ENCODE measurements around the gene CCNB1.

DNA sequence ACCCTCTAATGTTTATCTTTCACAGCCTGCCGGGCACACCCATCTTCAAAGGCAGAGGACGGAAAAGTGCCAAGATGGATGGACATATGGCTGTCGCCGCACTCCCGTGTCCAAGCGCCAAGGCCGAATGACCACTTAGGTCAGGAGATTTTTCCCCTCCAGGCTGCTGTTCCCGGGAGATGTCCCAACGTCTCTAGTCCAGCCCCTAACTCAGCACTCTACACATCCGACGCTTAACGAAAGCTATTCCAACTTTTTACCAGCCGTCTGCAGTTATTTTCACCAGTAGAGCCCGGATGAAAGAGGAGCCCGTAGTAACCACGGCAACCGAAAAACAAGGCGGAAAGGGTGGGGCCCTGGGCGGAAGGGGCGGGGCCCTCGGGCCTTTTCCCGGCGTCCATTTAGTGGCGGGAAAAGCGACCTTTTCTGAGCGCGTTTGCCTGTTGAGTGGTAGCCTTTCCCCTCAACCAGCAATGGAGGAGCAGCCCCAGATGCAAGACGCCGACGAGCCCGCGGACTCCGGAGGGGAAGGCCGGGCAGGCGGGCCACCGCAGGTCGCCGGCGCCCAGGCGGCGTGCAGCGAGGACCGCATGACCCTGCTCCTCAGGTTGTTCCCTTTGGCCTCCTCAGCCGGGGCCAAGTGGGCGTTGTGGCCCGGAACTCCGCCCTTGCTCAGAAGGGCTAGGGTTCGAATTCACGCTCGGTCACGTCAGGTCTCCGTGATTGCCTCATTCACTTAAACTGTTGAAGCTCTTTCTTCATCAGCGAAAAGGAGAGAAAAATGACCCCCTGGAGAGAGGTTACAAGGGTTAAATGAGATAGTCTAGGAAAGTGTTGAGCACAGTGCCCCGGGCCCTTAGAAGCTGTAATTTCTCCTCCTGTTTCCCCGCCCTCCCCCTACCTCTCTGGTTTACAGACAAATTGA is 22.5 kb downstream of the CCNB1 start, which contains the start of gene CENPH:
- TF ChIP-seq POLR2A (IDR thresholded peaks at IDR 0.05): no peak
- TF ChIP-seq, protein P1, sequence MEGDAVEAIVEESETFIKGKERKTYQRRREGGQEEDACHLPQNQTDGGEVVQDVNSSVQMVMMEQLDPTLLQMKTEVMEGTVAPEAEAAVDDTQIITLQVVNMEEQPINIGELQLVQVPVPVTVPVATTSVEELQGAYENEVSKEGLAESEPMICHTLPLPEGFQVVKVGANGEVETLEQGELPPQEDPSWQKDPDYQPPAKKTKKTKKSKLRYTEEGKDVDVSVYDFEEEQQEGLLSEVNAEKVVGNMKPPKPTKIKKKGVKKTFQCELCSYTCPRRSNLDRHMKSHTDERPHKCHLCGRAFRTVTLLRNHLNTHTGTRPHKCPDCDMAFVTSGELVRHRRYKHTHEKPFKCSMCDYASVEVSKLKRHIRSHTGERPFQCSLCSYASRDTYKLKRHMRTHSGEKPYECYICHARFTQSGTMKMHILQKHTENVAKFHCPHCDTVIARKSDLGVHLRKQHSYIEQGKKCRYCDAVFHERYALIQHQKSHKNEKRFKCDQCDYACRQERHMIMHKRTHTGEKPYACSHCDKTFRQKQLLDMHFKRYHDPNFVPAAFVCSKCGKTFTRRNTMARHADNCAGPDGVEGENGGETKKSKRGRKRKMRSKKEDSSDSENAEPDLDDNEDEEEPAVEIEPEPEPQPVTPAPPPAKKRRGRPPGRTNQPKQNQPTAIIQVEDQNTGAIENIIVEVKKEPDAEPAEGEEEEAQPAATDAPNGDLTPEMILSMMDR (IDR thresholded peaks at IDR 0.05): no peak

All from testis (tissue), 2 donors.